GM21717 (cell line): ENCODE results near the gene PPIH.
"Not testable (repeated sequence)": the region's sequence is repeated elsewhere in the genome, so short reads cannot be mapped to it uniquely, and the experiment has no call there.

Experiments used
- ATAC-seq: cut with Tn5 transposase; IDR thresholded peaks from one replicate; pipeline ENCODE4 v1.9.1; 2021; ENCODE audit warnings: mild to moderate bottlenecking, moderate library complexity; ENCODE audit not compliant: unreplicated experiment

Gene PPIH

GRCh38 chr1:42681741-42682483 is 23.7 kb downstream of the PPIH start, which contains the start of gene YBX1:
TSS of gene YBX1 (plus strand) at chr1:42682418. CDS start at chr1:42682566, 148 bp downstream.
- ATAC-seq: peak; percentile 89

- peak; percentile 17 for ATAC-seq
Observed at GRCh38 chr1:42682484-42682738, 24.2 kb downstream of the PPIH start.

- ATAC-seq: peak; percentile 43
Observed at GRCh38 chr1:42682739-42683531, 24.7 kb downstream of the PPIH start.

- no peak for ATAC-seq
Observed at GRCh38 chr1:42684139-42684538, 25.9 kb downstream of the PPIH start.

- ATAC-seq: no peak
Observed at GRCh38 chr1:42686418-42686817, 28.2 kb downstream of the PPIH start.

GRCh38 chr1:42689912-42690311 is 31.7 kb downstream of the PPIH start:
- ATAC-seq: no peak

- ATAC-seq: no peak
Observed at GRCh38 chr1:42690477-42691156, 32.4 kb downstream of the PPIH start.

- no peak for ATAC-seq
Observed at GRCh38 chr1:42691157-42691498, 32.9 kb downstream of the PPIH start.

- no peak for ATAC-seq
Observed at GRCh38 chr1:42692461-42692860, 34.2 kb downstream of the PPIH start.

GRCh38 chr1:42692911-42693310 is 34.7 kb downstream of the PPIH start:
- ATAC-seq: no peak

GRCh38 chr1:42698081-42698813 is 40.0 kb downstream of the PPIH start:
- ATAC-seq: no peak

- ATAC-seq: no peak
Observed at GRCh38 chr1:42700006-42700405, 41.8 kb downstream of the PPIH start.

- no peak for ATAC-seq
Observed at GRCh38 chr1:42703888-42704464, 45.8 kb downstream of the PPIH start.

- ATAC-seq: not testable (repeated sequence)
Observed at GRCh38 chr1:42712808-42713207, 54.6 kb downstream of the PPIH start.

GRCh38 chr1:42713293-42713692 is 55.1 kb downstream of the PPIH start:
- no peak for ATAC-seq

- ATAC-seq: not testable (repeated sequence)
Observed at GRCh38 chr1:42714441-42714840, 56.2 kb downstream of the PPIH start.

- ATAC-seq: no peak
Observed at GRCh38 chr1:42720868-42721267, 62.6 kb downstream of the PPIH start.

- no peak for ATAC-seq
Observed at GRCh38 chr1:42721926-42722325, 63.7 kb downstream of the PPIH start.

GRCh38 chr1:42722403-42722802 is 64.2 kb downstream of the PPIH start:
- ATAC-seq: not testable (repeated sequence)

GRCh38 chr1:42723511-42723910 is 65.3 kb downstream of the PPIH start:
- no peak for ATAC-seq

GRCh38 chr1:42725820-42726219 is 67.6 kb downstream of the PPIH start:
- not testable (repeated sequence) for ATAC-seq
